Hepatic stellate cell (primary cell): ENCODE measurements around the gene CSGALNACT2.
"Not testable (repeated sequence)": the region's sequence is repeated elsewhere in the genome, so short reads cannot be mapped to it uniquely, and the experiment has no call there.

Experiments used
- DNase-seq: peaks from one replicate; pipeline ENCODE4 v3.0.0; 2011; ENCODE audit warnings: low spot score

The CSGALNACT2 gene

GRCh38 chr10:43216931-43217562, 78.8 kb downstream of the CSGALNACT2 start:
- DNase-seq, result no peak

DNA sequence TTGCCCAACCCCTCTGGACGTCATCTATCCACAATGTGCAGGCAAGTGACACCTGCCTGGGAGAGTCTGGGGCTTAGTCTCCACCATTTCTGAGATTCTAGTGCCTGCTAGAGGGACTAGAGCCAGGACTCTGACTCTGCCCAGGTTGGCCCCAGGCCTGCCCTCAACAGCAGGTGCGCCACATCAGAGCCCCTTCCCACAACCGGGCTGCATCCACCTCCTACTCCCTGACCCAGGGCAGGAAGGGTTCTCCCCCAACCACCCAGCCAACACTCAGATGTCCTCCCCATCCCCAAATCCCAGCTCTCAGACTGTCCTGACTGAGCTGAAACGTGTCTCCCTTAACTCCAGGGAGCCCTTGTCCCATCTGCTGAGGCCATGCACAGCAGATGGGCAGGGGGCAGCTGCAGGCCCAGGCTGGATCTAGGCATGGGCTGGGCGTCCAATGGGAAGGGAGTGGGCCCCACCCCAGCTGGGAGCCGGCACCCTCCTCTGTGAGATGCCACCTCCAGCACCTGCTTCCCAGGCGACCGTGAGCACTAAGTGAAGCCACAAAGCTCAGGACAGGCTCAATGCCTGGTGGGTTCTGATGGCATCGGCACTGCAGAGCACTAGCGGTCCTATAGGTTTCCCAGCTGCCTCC, 79.4 kb downstream of the CSGALNACT2 start:
- no peak for DNase-seq

DNA sequence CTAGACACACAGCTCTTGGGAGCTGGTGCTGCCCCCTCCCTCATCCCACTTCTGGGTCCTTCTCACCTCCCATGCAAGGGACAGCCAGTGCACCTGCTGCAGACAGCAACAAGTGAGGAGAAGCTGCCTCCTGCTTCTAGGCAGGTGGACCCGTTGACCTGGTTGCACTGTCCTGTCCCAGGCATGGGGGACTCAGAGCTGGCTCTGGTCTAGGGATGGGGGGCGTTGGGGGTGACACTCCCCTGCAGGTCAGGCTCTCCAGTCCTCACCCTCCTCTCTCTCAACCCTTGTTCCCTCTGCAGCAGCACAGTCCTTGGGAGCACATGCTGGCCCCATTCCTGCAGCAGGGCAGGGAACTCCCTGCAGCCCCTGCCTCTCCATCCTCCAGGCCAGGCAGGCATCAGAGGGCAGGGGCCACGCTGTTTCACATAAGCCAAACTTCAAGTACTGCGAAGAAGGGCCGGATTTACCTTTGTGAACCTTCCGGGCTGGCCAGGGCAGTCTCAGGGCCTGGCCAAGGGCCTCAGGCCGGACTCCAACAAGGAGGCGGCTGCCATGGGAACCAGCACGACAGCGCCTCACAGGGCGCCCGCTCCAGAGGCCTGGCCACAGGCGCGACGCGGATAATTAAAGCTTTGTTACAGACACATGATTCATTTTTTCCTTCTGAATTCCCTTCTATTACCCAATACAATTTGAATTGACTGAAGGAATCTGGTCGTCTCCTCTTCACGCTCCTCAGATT, 80.1 kb downstream of the CSGALNACT2 start:
- no peak for DNase-seq

DNA sequence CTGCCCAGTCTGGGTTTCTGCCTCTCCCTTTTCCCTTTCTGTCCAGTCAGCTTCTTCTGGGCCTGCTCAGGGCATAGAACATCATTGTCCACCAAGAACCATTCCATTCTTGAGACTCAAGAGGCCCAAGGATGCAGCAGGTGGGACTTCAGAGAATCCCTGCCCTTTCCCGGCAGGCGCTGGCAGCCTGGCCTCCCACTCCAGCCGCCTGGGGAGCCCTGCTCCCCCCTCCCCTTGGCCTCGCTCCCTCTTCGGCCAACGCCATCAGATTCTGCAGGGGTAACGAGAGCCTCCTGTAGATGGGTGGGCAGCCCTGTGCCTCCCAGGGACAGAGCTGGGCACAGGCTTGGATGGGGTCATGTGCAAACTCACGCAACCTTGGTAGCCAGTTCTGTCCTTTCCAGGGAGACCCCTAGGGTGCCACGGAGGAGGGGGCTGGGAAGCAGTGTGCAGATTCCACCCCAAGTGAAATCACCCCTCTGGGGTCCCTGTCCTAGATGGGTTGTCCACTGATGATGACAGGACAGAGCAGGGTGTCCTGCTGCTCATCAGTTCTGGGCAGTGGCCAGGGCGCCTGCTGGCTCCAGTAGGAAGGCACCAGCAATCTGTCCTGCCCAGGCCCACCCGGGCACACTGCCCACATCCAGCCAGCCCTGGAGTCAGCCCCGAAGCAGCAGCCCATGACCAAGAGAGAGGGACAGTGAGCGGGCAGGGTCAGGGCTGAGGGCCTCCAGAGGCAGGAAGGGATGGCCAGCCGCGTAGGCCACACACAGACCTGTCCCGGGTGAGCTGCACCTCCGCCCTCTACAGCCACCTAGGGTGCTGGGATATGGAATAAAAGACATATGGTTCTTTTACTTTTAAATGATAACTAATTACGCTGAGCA, 80.9 kb downstream of the CSGALNACT2 start:
- no peak for DNase-seq

GRCh38 chr10:43219848-43220247, 81.6 kb downstream of the CSGALNACT2 start:
- DNase-seq, result no peak

GRCh38 chr10:43220251-43220650, 82.0 kb downstream of the CSGALNACT2 start:
- DNase-seq, result not testable (repeated sequence)

GRCh38 chr10:43220657-43221418, 82.6 kb downstream of the CSGALNACT2 start:
- DNase-seq, result no peak

GRCh38 chr10:43221419-43222209, 83.4 kb downstream of the CSGALNACT2 start:
- no peak for DNase-seq

GRCh38 chr10:43222210-43222720, 84.0 kb downstream of the CSGALNACT2 start:
- DNase-seq, result no peak

DNA sequence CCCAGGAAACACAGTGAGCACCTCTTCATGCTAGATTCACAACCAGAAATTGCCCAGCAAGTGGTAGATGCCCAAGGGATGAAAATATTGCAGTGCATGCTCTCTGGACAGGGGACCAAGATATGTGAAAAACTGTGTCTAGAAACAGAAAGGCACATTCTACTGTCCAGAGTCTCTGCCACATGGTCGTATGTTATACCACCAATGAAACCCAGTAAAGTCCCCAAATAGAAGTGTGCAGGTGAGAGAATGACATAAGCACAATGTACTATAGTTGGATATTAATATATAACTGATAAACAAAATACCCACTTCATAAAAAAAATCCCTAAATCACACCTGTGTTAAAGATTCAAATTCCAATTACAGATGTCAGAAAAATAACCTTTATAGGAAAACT, 84.8 kb downstream of the CSGALNACT2 start:
- DNase-seq, result no peak

GRCh38 chr10:43224321-43224720, 86.1 kb downstream of the CSGALNACT2 start:
- no peak for DNase-seq

DNA sequence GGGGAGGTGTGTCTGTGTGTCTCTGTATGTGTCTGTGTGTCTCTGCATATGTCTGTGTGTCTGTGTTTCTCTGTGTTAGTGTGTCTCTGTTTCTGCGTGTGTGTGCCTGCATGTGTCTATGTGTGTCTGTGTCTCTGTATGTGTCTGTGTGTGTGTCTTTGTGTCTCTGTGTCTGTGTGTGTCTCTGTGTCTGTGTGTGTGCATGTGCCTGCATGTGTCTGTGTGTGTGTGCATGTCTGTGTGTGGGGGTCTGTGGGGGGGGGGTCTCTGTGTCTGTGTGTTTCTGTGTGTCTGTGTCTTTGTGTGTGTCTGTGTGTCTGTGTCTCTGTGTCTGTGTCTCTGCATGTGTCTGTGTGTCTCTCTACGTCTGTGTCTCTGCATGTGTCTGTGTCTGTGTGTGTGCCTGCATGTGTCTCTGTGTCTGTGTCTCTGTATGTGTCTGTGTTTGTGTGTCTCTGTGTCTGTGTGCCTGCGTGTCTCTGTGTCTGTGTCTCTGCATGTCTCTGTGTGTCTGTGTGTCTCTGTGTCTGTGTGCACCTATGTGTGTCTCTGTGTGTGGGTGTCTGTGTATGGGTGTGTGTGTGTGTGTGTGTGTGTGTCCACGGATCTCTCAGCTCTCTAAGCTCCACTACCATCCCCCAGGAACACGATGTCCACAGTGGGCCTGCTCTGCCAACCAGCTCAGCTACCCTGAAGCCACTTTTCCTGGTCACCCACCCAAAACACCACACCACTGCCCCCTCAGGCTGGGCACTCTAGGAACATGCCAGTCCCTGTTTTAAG, 87.0 kb downstream of the CSGALNACT2 start:
- no peak for DNase-seq

GRCh38 chr10:43225787-43226153, 87.5 kb downstream of the CSGALNACT2 start:
- DNase-seq, result no peak

GRCh38 chr10:43226441-43226840, 88.2 kb downstream of the CSGALNACT2 start:
- no peak for DNase-seq

DNA sequence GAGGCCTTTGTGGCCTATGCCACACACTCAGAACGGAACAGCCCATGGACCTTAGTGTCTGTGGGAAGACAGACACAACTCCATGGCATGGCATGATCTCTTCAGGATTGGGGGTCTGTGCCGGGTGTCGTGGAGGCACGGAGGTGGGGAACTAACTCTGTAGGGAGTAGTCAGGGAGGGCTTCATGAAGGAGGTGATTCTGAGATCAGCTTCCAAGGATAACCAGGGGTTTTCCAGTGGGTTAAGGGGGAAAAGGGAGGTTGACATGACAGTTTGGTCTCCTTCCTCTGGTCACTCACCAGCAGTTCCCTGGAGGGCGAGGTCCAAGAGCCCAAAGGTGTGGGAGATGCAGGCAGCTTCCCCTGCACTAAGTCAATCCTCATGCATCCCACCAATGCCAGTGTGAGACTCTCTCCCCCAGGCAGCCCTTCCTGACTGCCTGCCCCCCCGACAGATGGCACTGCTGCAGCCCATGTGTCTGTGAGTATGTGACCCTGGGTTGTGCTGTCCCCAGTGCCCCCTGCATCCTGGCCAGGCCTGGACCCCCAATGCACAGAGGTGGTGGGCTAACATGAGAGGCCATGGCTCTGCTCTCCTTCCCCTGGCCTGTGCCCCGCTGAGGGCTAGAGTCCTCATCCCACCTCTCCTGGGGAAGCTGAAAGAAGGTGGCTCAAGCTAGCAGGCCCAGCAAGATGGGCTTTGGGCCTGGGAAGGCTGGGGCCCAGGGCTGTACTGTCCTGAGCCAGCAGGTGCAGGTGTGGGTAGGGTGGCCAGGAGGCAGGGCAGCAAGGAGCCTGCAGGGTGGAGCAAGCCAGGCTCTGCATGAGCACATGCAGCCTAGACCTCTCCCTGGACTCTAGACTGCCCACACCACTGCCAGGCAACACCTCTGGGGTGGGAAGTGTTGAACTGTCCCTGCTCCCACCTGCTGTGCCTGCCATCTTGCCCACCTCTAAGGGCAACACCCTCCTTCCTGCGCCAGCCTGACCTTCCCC, 88.9 kb downstream of the CSGALNACT2 start:
- DNase-seq, result no peak

DNA sequence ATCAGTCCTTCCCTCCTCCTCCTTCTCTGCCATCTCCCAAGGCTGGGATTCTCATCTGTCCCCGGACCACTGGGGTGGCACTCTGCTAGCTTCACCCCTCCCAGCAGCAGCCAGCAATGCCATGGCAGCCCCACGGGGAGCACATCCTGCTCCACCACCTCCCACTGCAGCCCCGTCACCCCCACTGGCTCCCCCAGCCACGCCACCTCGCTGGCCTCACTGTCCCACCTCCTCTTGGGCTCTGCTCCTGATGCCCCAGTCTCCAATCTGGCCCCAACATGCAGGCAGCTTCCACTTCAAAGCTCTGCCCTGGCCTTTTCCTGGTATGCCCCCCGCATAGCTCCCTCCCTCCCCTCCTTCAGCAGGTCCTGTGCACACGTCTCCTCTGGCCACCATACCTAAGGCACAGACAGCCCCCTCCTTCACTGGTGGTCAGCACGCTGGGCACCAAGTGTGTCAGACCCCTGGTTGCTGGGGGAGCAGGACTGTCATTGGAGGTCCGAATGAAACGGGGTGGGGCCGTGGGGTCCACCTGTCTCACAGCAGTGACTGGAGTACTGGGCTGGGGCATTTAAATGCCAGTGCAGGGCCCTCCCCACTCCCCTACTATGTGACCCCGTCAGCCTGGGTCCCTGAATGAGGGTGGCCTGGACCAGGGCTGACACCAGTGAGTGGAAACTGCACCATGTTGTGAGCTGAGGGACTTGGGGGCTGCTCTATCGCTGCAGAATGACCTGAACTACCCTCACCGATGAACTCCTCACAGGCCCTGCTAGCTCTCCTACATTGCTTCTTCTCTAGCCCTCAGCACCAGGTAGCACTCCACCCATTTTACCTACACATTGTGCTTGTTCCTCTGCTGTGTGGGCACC, 89.9 kb downstream of the CSGALNACT2 start:
- DNase-seq, result no peak

- DNase-seq, result no peak
These were observed 90.5 kb downstream of the CSGALNACT2 start for GRCh38 chr10:43228783-43229207.
